Omental fat pad (tissue), 4 donors: ENCODE measurements around the gene RNF115. TPM values are rescaled to one million over a fixed set of nuclear protein-coding genes. Genes with fewer than 3 reads are reported as not detected.
"Not testable (repeated sequence)": the region's sequence is repeated elsewhere in the genome, so short reads cannot be mapped to it uniquely, and the experiment has no call there.

ENCODE experiments used
- ATAC-seq: fragments of 150-250 bp; one replicate; pipeline ENCODE4 v1.9.1; 2016; ENCODE audit warnings: mild to moderate bottlenecking, moderate library complexity; ENCODE audit not compliant: low FRiP score
- DNase-seq: peaks from one replicate; pipeline ENCODE4 v3.0.0-alpha.2; 2019; ENCODE audit warnings: low spot score
- CTCF ChIP-seq, 3 donors: fragments of 450-650 bp; IDR thresholded peaks; one replicate each; pipeline ENCODE4 v1.5.1; 2016 to 2017; ENCODE audit warnings: antibody characterized with exemption in 3 of 3, mild to moderate bottlenecking in 3 of 3, moderate library complexity in 2 of 3
- total RNA-seq, 4 donors: library from RNA; depleted of rRNA; stranded (reverse); fragments of >200 nt; gene quantifications; one replicate each; pipeline ENCODE4 v1.1.0, GENCODE V29; 2016

RNF115 gene
- total RNA-seq, 4 donors from 2014 or later = 12.3 to 41.3 (median 14.3) TPM

GRCh38 chr1:145736191-145736590, 87.7 kb downstream of the RNF115 start:
- ATAC-seq (no peak), DNase-seq (no peak)
- TF ChIP-seq CTCF (IDR thresholded peaks at IDR 0.05) = no peak

GRCh38 chr1:145730900-145731299, 93.0 kb downstream of the RNF115 start:
- no peak for ATAC-seq

GRCh38 chr1:145730467-145730866, 93.4 kb downstream of the RNF115 start:
- DNase-seq (no peak), ATAC-seq (no peak)
- no peak for TF ChIP-seq CTCF (IDR thresholded peaks at IDR 0.05)

More at GRCh38 chr1:145730900-145731299, 93.0 kb downstream of the RNF115 start:
- TF ChIP-seq CTCF (IDR thresholded peaks at IDR 0.05) = no peak
- DNase-seq = no peak

GRCh38 chr1:145729666-145730436, 94.0 kb downstream of the RNF115 start:
- ATAC-seq = no peak
- DNase-seq = no peak
- TF ChIP-seq CTCF (IDR thresholded peaks at IDR 0.05) = no peak

GRCh38 chr1:145729196-145729595, 94.7 kb downstream of the RNF115 start:
- no peak for TF ChIP-seq CTCF (IDR thresholded peaks at IDR 0.05)
- DNase-seq = no peak
- no peak for ATAC-seq

GRCh38 chr1:145726193-145726592, 97.7 kb downstream of the RNF115 start:
- not testable (repeated sequence) for ATAC-seq, DNase-seq

GRCh38 chr1:145720878-145721671, 102.8 kb downstream of the RNF115 start:
- ATAC-seq (peak; percentile 83), DNase-seq (peak; percentile 27)
- TF ChIP-seq CTCF (IDR thresholded peaks at IDR 0.05) = peak in 1 of 3 donors; percentile 56
